HEK293 (cell line): ENCODE data around the gene AGAP1.

Experiments used
- CTCF ChIA-PET: fragments of 350-600 bp; formaldehyde crosslinking; extraction: SDS; loops from one replicate; lab custom pipeline; 2021; ENCODE audit warnings: antibody characterized with exemption; lab: Yijun Ruan, JAX
- POLR2A ChIA-PET: fragments of 300-600 bp; formaldehyde crosslinking; extraction: SDS; loops from one replicate; lab custom pipeline; 2020; ENCODE audit warnings: antibody characterized with exemption, inconsistent platforms; lab: Yijun Ruan, JAX
- H3K27ac ChIP-seq: fragments of 200-500 bp; sonication (Bioruptor generic); 2 replicates; pipeline ENCODE4 v1.5.1; 2014; ENCODE audit warnings: low read depth, low read length, control low read depth, inconsistent platforms; ENCODE audit errors: extremely low read depth
- H3K36me3 ChIP-seq, 2 experiments: fragments of 200-500 bp in 1 of 2; sonication (Bioruptor generic) in 1 of 2; 1 replicate in 1 of 2; 2 replicates in 1 of 2; pipeline ENCODE4 v1.5.1; 2014 to 2017; ENCODE audit warnings: inconsistent platforms in 2 of 2, low read length in 2 of 2; ENCODE audit not compliant: control insufficient read depth in 2 of 2, insufficient read depth in 1 of 2
- H3K4me1 ChIP-seq: fragments of 200-500 bp; sonication (Bioruptor generic); 2 replicates; pipeline ENCODE4 v1.5.1; 2014; ENCODE audit warnings: mild to moderate bottlenecking, low read length, inconsistent platforms; ENCODE audit not compliant: control insufficient read depth, insufficient read depth
- H3K4me3 ChIP-seq: 2 replicates; pipeline ENCODE4 v1.5.1; 2011; ENCODE audit warnings: low read depth, mild to moderate bottlenecking, control low read depth, low read length, moderate library complexity
- H3K9me3 ChIP-seq: fragments of 200-500 bp; sonication (Bioruptor generic); 2 replicates; pipeline ENCODE4 v1.5.1; 2014; ENCODE audit warnings: low read depth, low read length, inconsistent platforms; ENCODE audit not compliant: control insufficient read depth, insufficient read depth
- BCL6B ChIP-seq: fragments of 450-650 bp; formaldehyde crosslinking; IDR thresholded peaks from 2 replicates; pipeline ENCODE4 v1.5.1; 2017; ENCODE audit warnings: missing biosample characterization, missing genetic modification characterization
- CTCF ChIP-seq: fragments of 450-650 bp; formaldehyde crosslinking; IDR thresholded peaks from 2 replicates; pipeline ENCODE4 v1.5.1; 2016; ENCODE audit warnings: missing biosample characterization, missing genetic modification characterization
- HIC1 ChIP-seq: fragments of 450-650 bp; formaldehyde crosslinking; IDR thresholded peaks from 2 replicates; pipeline ENCODE4 v1.5.1; 2016; ENCODE audit warnings: missing biosample characterization, missing genetic modification characterization
- PRDM2 ChIP-seq: fragments of 450-650 bp; formaldehyde crosslinking; IDR thresholded peaks from 2 replicates; pipeline ENCODE4 v1.5.1; 2016; ENCODE audit warnings: missing biosample characterization, missing genetic modification characterization, borderline replicate concordance
- PRDM6 ChIP-seq: fragments of 450-650 bp; formaldehyde crosslinking; IDR thresholded peaks from 2 replicates; pipeline ENCODE4 v1.5.1; 2017; ENCODE audit warnings: missing biosample characterization, missing genetic modification characterization
- ZBTB6 ChIP-seq: fragments of 450-650 bp; formaldehyde crosslinking; IDR thresholded peaks from 2 replicates; pipeline ENCODE4 v1.5.1; 2017; ENCODE audit warnings: missing biosample characterization, missing genetic modification characterization
- ZEB2 ChIP-seq: fragments of 450-650 bp; formaldehyde crosslinking; IDR thresholded peaks from 2 replicates; pipeline ENCODE4 v1.5.1; 2016; ENCODE audit warnings: missing biosample characterization, missing genetic modification characterization
- ZNF354C ChIP-seq: fragments of 450-650 bp; formaldehyde crosslinking; IDR thresholded peaks from 2 replicates; pipeline ENCODE4 v1.5.1; 2016; ENCODE audit warnings: missing biosample characterization, missing genetic modification characterization, low read depth, borderline replicate concordance
- ZNF362 ChIP-seq: fragments of 450-650 bp; formaldehyde crosslinking; IDR thresholded peaks from 2 replicates; pipeline ENCODE4 v1.5.1; 2016; ENCODE audit warnings: missing biosample characterization, missing genetic modification characterization
- ZNF366 ChIP-seq: fragments of 450-650 bp; formaldehyde crosslinking; conservative IDR thresholded peaks from 2 replicates; pipeline ENCODE4 v1.5.1; 2016; ENCODE audit warnings: missing biosample characterization, missing genetic modification characterization
- ZNF394 ChIP-seq: fragments of 450-650 bp; formaldehyde crosslinking; IDR thresholded peaks from 2 replicates; pipeline ENCODE4 v1.5.1; 2016; ENCODE audit warnings: missing biosample characterization, missing genetic modification characterization, mild to moderate bottlenecking, moderate library complexity, borderline replicate concordance
- ZNF48 ChIP-seq: fragments of 450-650 bp; formaldehyde crosslinking; IDR thresholded peaks from 2 replicates; pipeline ENCODE4 v1.5.1; 2016; ENCODE audit warnings: missing biosample characterization, missing genetic modification characterization
- ZNF510 ChIP-seq: fragments of 450-650 bp; formaldehyde crosslinking; IDR thresholded peaks from 2 replicates; pipeline ENCODE4 v1.5.1; 2018; ENCODE audit warnings: mild to moderate bottlenecking, missing genetic modification characterization, missing biosample characterization; ENCODE audit not compliant: insufficient replicate concordance
- ZNF514 ChIP-seq: fragments of 450-650 bp; formaldehyde crosslinking; IDR thresholded peaks from 2 replicates; pipeline ENCODE4 v1.5.1; 2016; ENCODE audit warnings: missing biosample characterization, missing genetic modification characterization
- ZNF530 ChIP-seq: fragments of 450-650 bp; formaldehyde crosslinking; IDR thresholded peaks from 2 replicates; pipeline ENCODE4 v1.5.1; 2016; ENCODE audit warnings: low read depth, missing biosample characterization, missing genetic modification characterization

The AGAP1 gene

GRCh38 chr2:236038096-236038495, 544.3 kb downstream of the AGAP1 start:
- Histone ChIP-seq H3K4me3 (no peak overlapping the region), H3K36me3 (peaks cover 0 to 20% of the 10 kb centered on the region in 2 experiments; a peak in 2 of 3 replicates), H3K9me3 (no peaks in the 10 kb centered on the region), H3K4me1 (no peaks in the 10 kb centered on the region), H3K27ac (no peak overlapping the region)
- ChIA-PET POLR2A (no interaction called here), CTCF (interaction anchor here (0.7 to 1.5 kb wide), 2 partner anchors 258 to 1351 kb away, joined by 3 read pairs; no protein-coding TSS in a partner anchor)
- no peak for TF ChIP-seq ZNF510
- no peak for TF ChIP-seq HIC1
- no peak for TF ChIP-seq ZNF354C (tag by site-specific recombination)
- no peak for TF ChIP-seq CTCF (tag by site-specific recombination)
- no peak for TF ChIP-seq ZNF48 (tag by site-specific recombination)
- TF ChIP-seq ZNF514, result no peak
- TF ChIP-seq ZNF394, result no peak
- TF ChIP-seq BCL6B (tag by site-specific recombination), result no peak
- no peak for TF ChIP-seq PRDM6 (tag by site-specific recombination)
- TF ChIP-seq ZBTB6 (tag by site-specific recombination), result no peak
- no peak for TF ChIP-seq ZNF366
- no peak for TF ChIP-seq ZEB2 (tag by site-specific recombination)
- no peak for TF ChIP-seq ZNF362 (tag by site-specific recombination)
- no peak for TF ChIP-seq ZNF530 (tag by site-specific recombination)
- no peak for TF ChIP-seq PRDM2 (tag by site-specific recombination)
